GM23338 (cell line): ENCODE results near the gene RRN3.

ENCODE experiments used
- CTCF ChIP-seq, 2 experiments: fragments of 200-600 bp in 1 of 2; sonication (generic) in 1 of 2; conservative IDR thresholded peaks; 2 replicates each; pipeline versions ENCODE4 v1.5.1 to v1.6.1; 2016 to 2017; ENCODE audit warnings: antibody characterized with exemption in 2 of 2, low read depth in 2 of 2, mild to moderate bottlenecking in 2 of 2, moderate library complexity in 1 of 2
- EZH2 ChIP-seq: fragments of 200-600 bp; sonication (generic); IDR thresholded peaks from one replicate; pipeline ENCODE4 v1.8.0; 2017; ENCODE audit warnings: antibody characterized with exemption, mild to moderate bottlenecking, low read depth; ENCODE audit not compliant: unreplicated experiment
- POLR2AphosphoS5 ChIP-seq: IDR thresholded peaks from 2 replicates; pipeline ENCODE4 v1.6.1; 2016; ENCODE audit warnings: antibody characterized with exemption, low read depth

GRCh38 chr16:15043344-15043743 lies 50.7 kb downstream of the RRN3 start:
- TF ChIP-seq CTCF (conservative IDR thresholded peaks at IDR 0.05; ENCODE audit: low read depth in 2 of 2) (no peak), EZH2 (no peak), POLR2AphosphoS5 (no peak)
